Testis (tissue), 5 donors: ENCODE data around the gene FUT4. TPM values are rescaled to one million over a fixed set of nuclear protein-coding genes. Genes with fewer than 3 reads are reported as not detected.

Experiments
- DNase-seq: peaks from one replicate; pipeline ENCODE4 v3.0.0-alpha.2; 2019
- H3K27ac ChIP-seq, 2 donors: fragments of 200-600 bp; sonication (generic); one replicate each; pipeline ENCODE4 v1.5.1; 2019
- H3K27me3 ChIP-seq: fragments of 200-600 bp; sonication (generic); one replicate; pipeline ENCODE4 v1.5.1; 2019
- H3K36me3 ChIP-seq: fragments of 200-600 bp; sonication (generic); one replicate; pipeline ENCODE4 v1.5.1; 2017; ENCODE audit warnings: low read depth; ENCODE audit errors: missing control alignments
- H3K4me1 ChIP-seq: fragments of 200-600 bp; sonication (generic); one replicate; pipeline ENCODE4 v1.5.1; 2019
- H3K4me3 ChIP-seq, 2 donors: fragments of 200-600 bp; sonication (generic); one replicate each; pipeline ENCODE4 v1.5.1; 2017 to 2019
- H3K9me3 ChIP-seq: fragments of 200-600 bp; sonication (generic); one replicate; pipeline ENCODE4 v1.5.1; 2017
- POLR2A ChIP-seq: fragments of 450-650 bp; IDR thresholded peaks from one replicate; pipeline ENCODE4 v1.6.1; 2017; ENCODE audit warnings: antibody characterized with exemption, mild to moderate bottlenecking, moderate library complexity
- WGBS, 2 donors: methylation state at CpG; one replicate each; pipeline ENCODE4 v1.1.5; 2018; 5-methylcytosine and 5-hydroxymethylcytosine counted together
- intact Hi-C: fragments of 100-400 bp; cut with DNase I; formaldehyde crosslinking; loops from one replicate; pipeline ENCODE4 v1.15.1; 2023; ENCODE audit warnings: low total_unique reads
- long read RNA-seq, 2 donors: transcript quantifications; one replicate each; lab custom pipeline, GENCODE V29; 2026
- polyA plus RNA-seq: library from polyadenylated mRNA; stranded (reverse); fragments of 350-450 nt; fragmentation: Illumina TruSeq; extraction: RNeasy Lipid Tissue Mini Kit (QIAGEN cat#74804); gene quantifications from one replicate; pipeline ENCODE4 v1.2.3, GENCODE V29; 2014; ENCODE audit warnings: low read depth, low replicate concordance; ENCODE audit not compliant: insufficient read depth
- total RNA-seq, 2 donors: library from RNA; depleted of rRNA; stranded (reverse); fragments of >200 nt; gene quantifications; one replicate each; pipeline ENCODE4 v1.2.3, GENCODE V29; 2016
- TF ChIP-seq, protein P1 (sequence below), 3 experiments: fragments of 450-650 bp in 2 of 3; fragments of 200-600 bp in 1 of 3; sonication (generic) in 1 of 3; IDR thresholded peaks; one replicate each; pipeline ENCODE4 v1.5.1; 2016 to 2019; ENCODE audit warnings: antibody characterized with exemption in 3 of 3, mild to moderate bottlenecking in 2 of 3, moderate library complexity in 1 of 3

Gene FUT4, protein sequence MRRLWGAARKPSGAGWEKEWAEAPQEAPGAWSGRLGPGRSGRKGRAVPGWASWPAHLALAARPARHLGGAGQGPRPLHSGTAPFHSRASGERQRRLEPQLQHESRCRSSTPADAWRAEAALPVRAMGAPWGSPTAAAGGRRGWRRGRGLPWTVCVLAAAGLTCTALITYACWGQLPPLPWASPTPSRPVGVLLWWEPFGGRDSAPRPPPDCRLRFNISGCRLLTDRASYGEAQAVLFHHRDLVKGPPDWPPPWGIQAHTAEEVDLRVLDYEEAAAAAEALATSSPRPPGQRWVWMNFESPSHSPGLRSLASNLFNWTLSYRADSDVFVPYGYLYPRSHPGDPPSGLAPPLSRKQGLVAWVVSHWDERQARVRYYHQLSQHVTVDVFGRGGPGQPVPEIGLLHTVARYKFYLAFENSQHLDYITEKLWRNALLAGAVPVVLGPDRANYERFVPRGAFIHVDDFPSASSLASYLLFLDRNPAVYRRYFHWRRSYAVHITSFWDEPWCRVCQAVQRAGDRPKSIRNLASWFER
- total RNA-seq = 1 to 10 TPM; 5.1 to 5.9 TPM
- 3.8 TPM for polyA plus RNA-seq
- long read RNA-seq, donor 1, full-length matches to known transcripts = 15 of 15 reads
- long read RNA-seq, donor 1, partial matches to known transcripts = 0 of 15 reads
- long read RNA-seq, donor 1, other reads (novel, unspliced or antisense) = 0 of 15 reads
- long read RNA-seq, donor 2, full-length matches to known transcripts = 14 of 14 reads
- long read RNA-seq, donor 2, partial matches to known transcripts = 0 of 14 reads
- long read RNA-seq, donor 2, other reads (novel, unspliced or antisense) = 0 of 14 reads

DNA sequence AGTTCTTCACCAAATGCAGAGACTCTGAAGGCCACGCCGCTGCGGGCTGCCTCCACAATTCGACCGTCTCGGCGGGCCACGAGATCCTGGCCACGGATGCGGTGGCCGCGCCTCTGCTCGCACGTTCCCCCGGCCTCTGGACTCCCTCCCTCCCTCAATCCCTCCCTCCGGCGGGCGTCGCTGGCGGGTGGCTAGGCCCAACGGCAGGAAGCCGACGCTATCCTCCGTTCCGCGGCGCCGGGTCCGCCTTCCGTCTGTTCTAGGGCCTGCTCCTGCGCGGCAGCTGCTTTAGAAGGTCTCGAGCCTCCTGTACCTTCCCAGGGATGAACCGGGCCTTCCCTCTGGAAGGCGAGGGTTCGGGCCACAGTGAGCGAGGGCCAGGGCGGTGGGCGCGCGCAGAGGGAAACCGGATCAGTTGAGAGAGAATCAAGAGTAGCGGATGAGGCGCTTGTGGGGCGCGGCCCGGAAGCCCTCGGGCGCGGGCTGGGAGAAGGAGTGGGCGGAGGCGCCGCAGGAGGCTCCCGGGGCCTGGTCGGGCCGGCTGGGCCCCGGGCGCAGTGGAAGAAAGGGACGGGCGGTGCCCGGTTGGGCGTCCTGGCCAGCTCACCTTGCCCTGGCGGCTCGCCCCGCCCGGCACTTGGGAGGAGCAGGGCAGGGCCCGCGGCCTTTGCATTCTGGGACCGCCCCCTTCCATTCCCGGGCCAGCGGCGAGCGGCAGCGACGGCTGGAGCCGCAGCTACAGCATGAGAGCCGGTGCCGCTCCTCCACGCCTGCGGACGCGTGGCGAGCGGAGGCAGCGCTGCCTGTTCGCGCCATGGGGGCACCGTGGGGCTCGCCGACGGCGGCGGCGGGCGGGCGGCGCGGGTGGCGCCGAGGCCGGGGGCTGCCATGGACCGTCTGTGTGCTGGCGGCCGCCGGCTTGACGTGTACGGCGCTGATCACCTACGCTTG lies at the start of gene FUT4:
FUT4 (plus strand) TSS at position 227 of the 951 bp plus-strand sequence; CDS start at position 440, 213 bp downstream.
- H3K4me1 ChIP-seq = no peaks in the 10 kb centered on the region
- TF ChIP-seq, protein P1, sequence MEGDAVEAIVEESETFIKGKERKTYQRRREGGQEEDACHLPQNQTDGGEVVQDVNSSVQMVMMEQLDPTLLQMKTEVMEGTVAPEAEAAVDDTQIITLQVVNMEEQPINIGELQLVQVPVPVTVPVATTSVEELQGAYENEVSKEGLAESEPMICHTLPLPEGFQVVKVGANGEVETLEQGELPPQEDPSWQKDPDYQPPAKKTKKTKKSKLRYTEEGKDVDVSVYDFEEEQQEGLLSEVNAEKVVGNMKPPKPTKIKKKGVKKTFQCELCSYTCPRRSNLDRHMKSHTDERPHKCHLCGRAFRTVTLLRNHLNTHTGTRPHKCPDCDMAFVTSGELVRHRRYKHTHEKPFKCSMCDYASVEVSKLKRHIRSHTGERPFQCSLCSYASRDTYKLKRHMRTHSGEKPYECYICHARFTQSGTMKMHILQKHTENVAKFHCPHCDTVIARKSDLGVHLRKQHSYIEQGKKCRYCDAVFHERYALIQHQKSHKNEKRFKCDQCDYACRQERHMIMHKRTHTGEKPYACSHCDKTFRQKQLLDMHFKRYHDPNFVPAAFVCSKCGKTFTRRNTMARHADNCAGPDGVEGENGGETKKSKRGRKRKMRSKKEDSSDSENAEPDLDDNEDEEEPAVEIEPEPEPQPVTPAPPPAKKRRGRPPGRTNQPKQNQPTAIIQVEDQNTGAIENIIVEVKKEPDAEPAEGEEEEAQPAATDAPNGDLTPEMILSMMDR (IDR thresholded peaks at IDR 0.05) = peak in 1 of 3 experiments; percentile 1
- TF ChIP-seq POLR2A = no peak
- intact Hi-C loops = no loop called here
- peak within 1 kb of the TSS; percentile 99 for H3K27ac ChIP-seq
- WGBS, 2 donors = 0% methylated on average over 38 to 66 of the region's 109 CpGs
- no peaks in the 10 kb centered on the region for H3K27me3 ChIP-seq
- H3K4me3 ChIP-seq = peak within 1 kb of the TSS; percentile 72 to 86
- H3K9me3 ChIP-seq = no peaks in the 10 kb centered on the region
- DNase-seq = peak; percentile 87
- H3K36me3 ChIP-seq = no peaks in the 10 kb centered on the region

DNA sequence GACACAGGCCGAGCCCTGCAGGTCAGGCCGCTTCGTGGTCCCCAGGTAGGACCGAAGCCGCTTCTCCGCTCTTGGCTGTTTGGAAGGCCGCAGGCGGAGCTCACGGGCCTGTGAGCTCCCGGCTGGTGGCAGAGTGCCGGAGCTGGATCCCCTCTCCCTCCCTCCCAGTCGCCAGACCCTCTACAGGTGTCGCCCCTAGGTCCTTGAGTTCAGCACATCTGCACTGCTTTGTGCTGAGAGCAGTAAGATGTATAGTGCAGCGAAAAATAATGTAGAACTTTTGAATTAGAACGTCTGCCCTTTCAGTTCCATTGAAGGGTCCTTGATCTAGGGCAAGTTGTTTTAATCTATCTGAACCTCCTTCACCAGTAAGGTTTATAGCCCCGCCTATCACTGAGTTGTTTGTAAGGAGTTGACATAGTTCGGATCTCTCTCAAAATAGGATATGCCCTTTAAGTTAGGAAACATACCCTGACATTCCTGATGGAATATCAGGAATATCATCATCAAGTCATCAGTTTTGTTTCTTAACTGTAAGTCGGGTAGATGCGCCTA lies 49.5 kb upstream of the FUT4 start:
- peak overlapping the region; percentile 63 to 83 for H3K27ac ChIP-seq
- no peaks in the 10 kb centered on the region for H3K36me3 ChIP-seq
- H3K27me3 ChIP-seq = no peaks in the 10 kb centered on the region
- peaks cover 4% of the 10 kb centered on the region for H3K4me1 ChIP-seq
- 3% methylated on average over 6 to 19 of the region's 19 CpGs for WGBS, 2 donors
- no peaks in the 10 kb centered on the region for H3K9me3 ChIP-seq
- no peak for DNase-seq
- peak overlapping the region; percentile 88 to 92 for H3K4me3 ChIP-seq
- intact Hi-C loops = no loop called here
- no peak for TF ChIP-seq POLR2A
- TF ChIP-seq, protein P1 (IDR thresholded peaks at IDR 0.05) = no peak

DNA sequence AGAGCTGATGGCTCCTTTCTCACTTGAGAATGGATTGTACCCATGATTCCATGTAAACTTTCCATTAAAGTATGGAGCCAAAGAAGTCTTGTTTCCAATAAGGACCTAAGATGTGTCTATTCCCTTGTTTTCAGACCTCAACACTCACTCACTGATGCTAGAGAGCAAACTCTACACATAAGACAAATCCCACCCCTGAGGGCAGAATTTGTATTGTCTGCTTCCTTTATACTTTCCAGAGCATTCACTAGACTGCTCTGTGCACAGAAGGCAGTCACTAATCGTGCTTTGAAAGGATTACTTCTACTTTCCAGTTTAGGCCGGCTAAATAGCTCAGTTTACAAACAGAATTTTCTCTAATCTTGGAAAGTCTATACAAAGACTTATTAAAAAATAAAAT lies 43.5 kb upstream of the FUT4 start:
- intact Hi-C loops = no loop called here

DNA sequence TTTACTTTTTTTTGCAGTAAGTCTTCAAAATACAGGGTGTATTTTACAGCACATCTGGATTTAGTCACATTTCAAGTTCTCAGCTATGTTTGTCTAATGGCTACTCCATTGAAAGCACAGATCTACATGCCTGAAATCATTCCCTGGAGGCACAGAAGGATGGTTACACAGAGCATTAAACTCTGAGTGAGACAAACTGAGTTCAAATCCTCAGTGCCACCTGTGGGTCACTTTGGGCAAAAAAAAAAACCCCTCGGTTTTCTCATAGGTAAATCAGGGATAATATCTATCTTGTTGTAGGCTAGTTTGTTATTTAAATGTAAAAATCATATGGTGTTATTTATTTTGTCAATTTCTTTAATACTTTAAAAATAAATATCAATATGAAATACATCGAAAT lies 42.2 kb upstream of the FUT4 start:
- H3K4me1 ChIP-seq = no peaks in the 10 kb centered on the region

More for the DNA sequence above, 43.5 kb upstream of the FUT4 start:
- no peaks in the 10 kb centered on the region for H3K27me3 ChIP-seq
- H3K4me3 ChIP-seq = no peak overlapping the region
- no peaks in the 10 kb centered on the region for H3K4me1 ChIP-seq
- no peak for DNase-seq
- no peaks in the 10 kb centered on the region for H3K9me3 ChIP-seq
- H3K36me3 ChIP-seq = no peaks in the 10 kb centered on the region
- H3K27ac ChIP-seq = no peak overlapping the region
- 88 to 91% methylated on average over 2 of the region's 2 CpGs for WGBS, 2 donors
- TF ChIP-seq POLR2A = no peak
- TF ChIP-seq, protein P1 (IDR thresholded peaks at IDR 0.05) = no peak

More for the DNA sequence above, 42.2 kb upstream of the FUT4 start:
- 73 to 76% methylated on average over 2 of the region's 2 CpGs for WGBS, 2 donors
- no peak for TF ChIP-seq POLR2A
- TF ChIP-seq, protein P1 (IDR thresholded peaks at IDR 0.05) = no peak
- no peaks in the 10 kb centered on the region for H3K27me3 ChIP-seq
- intact Hi-C loops = no loop called here
- H3K9me3 ChIP-seq = no peaks in the 10 kb centered on the region
- DNase-seq = no peak
- H3K27ac ChIP-seq = no peak overlapping the region
- no peak overlapping the region for H3K4me3 ChIP-seq
- no peaks in the 10 kb centered on the region for H3K36me3 ChIP-seq
